NOMO-1 treated with DMSO at 0.1 percent for 48 hours (cell line): ENCODE measurements around the gene ACR.

Experiments used
- DNase-seq: peaks from one replicate; lab custom pipeline; 2025; ENCODE audit not compliant: unreplicated experiment; lab: John Stamatoyannopoulos, UW

The ACR gene

DNA sequence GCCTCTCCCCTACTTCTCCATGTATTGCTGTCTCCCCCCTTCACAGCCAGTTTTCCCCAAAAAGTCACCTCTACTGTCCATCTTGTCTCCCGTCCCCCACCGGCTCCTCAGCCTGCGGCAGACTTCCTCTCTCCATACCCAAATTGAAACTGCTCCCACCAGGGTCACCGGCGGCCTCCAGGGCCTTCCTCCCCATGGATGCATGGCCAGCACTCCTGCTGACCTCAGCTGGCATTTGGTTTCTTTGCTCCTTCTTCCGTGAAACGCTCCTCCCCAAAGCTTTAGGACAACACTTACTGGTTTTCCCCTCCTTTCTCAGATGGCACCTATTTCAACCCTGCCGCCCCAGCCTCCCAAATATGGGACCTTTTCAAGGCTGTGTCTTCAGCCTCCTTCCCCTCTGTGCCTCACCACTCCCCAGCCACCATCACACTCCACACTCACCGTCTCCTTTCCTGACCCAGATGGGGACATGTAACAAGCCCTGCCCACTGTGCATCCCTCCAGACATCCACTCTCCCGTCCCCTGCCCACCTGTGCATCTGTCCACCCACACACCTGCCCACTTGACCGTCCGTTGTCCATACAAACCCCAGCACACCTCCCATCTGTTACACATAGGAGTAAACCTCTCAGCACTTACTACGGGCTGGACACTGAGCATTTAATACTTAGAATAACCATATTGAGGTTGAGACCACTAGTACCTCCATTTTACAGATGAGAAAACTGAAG is 21.5 kb upstream of the ACR start:
- no peak for DNase-seq

DNA sequence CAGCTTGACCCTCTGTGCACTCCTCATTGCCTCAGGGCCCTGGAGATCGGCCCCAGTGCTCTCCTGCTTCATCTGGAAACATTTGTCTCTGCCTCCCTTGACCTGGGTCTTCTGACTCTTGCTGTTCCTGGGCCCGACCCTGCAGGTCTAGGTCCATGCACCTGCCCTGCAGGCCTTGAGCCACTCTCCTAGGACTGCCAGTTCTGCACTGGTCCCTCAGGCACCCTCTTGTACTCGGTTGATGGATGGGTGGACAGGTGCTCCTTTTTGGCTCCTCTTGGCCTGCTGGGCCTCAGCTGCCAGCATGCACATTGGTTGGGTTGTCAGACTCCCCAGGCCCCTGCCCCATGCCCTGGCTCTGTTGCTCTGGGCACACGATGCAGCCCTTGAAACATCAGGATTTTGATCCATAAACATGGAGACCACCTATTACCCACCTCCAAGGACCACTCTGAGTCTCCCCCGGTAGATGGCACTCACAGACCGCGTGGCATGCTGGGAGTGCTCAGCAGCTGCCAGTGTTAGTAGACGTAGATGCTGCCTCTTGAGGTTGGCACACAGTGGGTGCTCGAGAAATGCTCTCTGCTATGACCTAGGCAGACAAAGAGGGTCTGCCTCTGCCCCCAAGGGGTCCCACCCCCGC is 20.2 kb upstream of the ACR start:
- DNase-seq = no peak

DNA sequence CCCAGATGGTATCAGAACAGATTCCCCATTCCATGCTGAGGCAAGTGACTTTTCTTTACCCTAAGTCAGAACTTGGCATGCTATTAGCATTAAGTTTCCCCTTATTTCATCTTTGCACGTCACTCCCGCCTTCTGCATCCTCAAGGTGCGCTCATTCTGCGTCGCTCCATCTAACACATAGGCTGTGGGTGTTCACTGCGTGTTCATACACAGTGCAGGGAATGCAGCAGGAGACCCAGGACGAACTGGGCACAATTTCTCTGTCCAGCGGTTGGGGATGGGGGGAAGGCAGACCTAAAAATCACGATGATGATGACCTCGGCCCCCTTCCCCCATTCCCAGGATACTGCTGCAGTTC is 19.7 kb upstream of the ACR start:
- DNase-seq = no peak

DNA sequence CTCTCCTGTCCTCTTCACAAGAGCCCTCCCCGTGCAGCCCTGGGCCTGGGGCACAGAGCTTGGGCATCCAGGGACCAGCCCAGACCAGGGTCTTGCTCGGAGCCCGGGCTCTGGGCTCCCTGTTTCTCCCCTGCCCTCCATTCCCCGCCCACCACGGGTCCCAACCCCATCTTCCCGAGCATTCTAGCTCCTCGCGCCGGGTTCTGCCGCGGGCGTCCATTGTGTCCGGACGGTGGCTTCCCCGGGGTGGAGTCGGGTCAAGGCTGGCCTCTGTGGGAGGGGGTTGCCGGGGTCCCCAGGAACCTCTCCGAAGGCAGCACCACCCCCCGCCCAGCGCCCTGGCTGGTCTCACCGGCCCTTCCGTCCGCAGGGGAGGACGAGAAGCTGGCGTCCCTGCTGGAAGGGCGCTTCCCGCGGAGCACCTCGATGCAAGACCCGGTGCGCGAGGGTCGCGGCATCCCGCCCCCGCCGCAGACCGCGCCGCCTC is 18.1 kb upstream of the ACR start:
- DNase-seq = no peak

DNA sequence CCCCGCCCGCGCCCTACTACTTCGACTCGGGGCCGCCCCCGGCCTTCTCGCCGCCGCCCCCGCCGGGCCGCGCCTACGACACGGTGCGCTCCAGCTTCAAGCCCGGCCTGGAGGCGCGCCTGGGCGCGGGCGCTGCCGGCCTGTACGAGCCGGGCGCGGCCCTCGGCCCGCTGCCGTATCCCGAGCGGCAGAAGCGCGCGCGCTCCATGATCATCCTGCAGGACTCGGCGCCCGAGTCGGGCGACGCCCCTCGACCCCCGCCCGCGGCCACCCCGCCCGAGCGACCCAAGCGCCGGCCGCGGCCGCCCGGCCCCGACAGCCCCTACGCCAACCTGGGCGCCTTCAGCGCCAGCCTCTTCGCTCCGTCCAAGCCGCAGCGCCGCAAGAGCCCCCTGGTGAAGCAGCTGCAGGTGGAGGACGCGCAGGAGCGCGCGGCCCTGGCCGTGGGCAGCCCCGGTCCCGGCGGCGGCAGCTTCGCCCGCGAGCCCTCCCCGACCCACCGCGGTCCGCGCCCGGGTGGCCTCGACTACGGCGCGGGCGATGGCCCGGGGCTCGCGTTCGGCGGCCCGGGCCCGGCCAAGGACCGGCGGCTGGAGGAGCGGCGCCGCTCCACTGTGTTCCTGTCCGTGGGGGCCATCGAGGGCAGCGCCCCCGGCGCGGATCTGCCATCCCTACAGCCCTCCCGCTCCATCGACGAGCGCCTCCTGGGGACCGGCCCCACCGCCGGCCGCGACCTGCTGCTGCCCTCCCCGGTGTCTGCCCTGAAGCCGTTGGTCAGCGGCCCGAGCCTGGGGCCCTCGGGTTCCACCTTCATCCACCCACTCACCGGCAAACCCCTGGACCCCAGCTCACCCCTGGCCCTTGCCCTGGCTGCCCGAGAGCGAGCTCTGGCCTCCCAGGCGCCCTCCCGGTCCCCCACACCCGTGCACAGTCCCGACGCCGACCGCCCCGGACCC is 17.4 kb upstream of the ACR start:
- no peak for DNase-seq

DNA sequence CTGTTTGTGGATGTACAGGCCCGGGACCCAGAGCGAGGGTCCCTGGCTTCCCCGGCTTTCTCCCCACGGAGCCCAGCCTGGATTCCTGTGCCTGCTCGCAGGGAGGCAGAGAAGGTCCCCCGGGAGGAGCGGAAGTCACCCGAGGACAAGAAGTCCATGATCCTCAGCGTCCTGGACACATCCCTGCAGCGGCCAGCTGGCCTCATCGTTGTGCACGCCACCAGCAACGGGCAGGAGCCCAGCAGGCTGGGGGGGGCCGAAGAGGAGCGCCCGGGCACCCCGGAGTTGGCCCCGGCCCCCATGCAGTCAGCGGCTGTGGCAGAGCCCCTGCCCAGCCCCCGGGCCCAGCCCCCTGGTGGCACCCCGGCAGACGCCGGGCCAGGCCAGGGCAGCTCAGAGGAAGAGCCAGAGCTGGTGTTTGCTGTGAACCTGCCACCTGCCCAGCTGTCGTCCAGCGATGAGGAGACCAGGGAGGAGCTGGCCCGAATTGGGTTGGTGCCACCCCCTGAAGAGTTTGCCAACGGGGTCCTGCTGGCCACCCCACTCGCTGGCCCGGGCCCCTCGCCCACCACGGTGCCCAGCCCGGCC is 16.7 kb upstream of the ACR start:
- DNase-seq = no peak

DNA sequence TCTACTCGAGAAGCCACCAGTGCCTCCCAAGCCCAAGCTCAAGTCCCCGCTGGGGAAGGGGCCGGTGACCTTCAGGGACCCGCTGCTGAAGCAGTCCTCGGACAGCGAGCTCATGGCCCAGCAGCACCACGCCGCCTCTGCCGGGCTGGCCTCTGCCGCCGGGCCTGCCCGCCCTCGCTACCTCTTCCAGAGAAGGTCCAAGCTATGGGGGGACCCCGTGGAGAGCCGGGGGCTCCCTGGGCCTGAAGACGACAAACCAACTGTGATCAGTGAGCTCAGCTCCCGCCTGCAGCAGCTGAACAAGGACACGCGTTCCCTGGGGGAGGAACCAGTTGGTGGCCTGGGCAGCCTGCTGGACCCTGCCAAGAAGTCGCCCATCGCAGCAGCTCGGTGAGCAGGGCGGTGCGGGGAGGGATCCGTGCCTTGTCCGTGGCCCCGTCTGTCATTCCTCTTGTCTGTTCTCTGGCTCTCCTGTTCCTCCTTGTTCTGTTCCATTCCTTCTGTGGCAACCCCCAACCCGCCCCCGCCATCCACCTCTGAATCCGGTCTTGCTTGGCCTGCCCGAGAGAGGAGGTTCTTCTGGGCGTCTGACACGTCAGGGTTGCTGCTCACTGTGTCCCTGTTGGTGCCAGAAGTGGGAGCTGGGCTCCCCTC is 15.8 kb upstream of the ACR start:
- no peak for DNase-seq

DNA sequence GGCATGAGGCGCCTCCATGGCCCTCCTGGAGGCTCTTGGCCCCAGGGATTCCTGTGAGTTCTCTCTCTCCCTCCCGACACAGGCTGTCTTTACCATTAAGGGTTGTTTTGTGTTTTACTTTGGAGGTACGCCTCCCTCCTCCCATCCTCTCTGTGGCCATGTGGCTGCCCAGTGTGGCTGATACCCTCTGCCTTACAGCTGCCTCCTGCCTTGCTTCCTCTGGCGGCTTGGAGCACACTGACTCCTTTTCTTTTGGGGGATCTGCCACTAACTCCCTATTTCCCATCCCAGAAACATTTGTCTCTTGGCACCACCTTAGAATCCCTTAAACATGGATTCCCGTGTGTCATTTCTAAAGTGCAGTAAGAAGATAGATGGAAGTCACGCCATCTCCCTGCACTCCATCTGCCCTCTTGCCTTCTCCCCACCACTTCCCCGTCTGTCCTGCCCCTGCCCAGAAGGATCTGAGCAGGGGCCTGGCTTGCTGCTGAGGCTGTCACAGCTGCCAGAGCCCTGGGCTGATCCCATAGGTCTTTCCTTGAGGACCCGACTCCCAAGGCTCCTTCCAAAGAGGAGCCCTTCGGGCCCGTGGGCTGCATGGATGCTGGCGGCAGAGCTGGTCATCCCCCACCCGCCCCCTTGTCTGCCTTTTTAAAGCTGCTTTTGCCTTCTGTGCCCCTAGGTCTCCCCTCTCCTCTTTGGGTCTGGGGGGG is 15.1 kb upstream of the ACR start:
- DNase-seq = no peak

DNA sequence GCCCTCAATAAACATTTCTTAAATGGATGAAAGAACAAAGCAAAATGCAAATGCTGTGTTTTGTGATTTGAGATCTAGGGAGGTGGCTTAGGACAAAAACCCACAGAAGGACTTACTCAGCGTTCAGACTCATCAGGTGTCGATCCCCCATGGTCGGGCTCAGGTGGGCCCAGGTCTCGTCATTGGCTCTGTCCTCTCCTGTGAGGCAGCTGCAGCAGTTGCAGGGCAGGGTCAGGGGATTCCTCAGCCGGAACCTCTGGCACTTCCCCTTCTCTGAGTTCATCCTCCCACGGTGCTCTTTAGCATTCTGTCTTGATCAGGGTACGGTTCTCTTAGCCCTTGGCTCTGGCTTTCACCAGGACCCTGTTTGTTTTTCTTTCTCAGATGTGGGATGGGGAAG is 14.0 kb upstream of the ACR start:
- no peak for DNase-seq

DNA sequence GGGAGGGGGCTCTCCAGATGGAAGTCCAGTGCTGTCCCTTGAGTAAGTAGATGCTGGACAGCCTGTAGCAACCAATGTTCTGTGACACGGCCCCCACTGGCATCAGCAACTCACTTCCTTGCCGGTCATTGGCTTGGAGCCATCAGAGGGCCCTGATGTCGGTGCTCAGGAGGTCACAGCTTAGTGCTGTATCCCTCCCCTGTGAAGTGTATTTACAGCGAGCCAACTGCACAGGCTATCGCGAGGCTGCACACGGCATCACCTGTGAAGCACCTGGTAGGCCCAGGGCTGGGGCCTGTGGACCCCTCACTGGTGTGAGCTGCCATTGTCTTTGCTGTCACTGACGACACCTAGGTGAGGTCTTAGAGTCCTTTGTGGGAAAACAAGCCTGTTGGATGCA is 13.4 kb upstream of the ACR start:
- no peak for DNase-seq

DNA sequence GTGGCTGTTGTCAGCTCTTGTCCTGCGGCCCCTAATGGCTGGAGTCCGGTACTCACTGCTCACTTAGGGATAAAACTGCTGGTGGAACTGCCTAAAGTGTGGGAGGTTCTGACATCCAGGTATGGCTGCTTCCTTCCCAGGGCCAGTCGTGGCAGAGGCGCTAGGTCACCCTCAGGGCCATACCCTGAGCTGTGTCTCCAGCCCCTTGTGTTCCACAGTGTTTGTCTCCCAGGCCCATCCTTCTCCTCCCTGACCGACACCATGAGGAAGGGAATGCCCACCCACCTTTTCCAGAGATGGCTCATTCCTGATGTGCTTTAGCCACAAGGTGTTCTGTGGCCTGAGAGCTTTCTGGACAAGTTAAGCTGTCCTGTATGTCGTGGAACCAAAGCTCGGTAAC is 12.4 kb upstream of the ACR start:
- DNase-seq = no peak

DNA sequence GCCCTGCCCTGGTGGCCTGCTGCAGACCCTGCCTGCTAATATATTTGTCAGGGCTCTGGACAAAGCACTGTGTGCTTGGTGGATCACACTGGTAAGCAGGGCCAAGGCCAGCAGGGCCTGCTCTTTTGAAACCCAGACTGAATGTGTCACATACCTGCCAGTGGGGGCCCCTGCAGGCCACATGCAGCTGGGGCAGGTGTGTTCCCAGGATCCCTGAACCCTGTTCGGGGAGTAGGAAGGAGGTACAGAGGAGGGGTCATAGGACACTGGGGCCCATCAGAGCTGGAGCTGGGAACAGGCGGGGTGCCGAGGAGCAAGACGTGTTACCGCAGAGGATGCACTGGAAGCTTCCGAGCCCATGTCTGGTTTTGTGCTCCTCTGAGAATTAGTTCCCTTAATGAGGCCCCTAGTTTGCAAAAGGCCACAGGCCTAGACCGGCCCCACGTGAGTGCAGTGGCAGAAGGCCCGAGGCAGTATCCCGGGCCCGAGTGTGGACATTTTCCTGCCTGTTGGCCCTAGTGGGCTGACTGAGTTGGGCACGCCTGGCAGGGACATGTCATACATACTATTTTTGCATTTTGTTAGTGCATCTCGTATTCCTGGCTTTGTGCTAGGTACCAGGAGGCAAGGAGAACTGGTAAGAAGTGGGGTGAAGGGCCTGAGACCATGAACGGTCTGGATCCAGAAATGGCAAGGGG is 11.2 kb upstream of the ACR start:
- DNase-seq = no peak

DNA sequence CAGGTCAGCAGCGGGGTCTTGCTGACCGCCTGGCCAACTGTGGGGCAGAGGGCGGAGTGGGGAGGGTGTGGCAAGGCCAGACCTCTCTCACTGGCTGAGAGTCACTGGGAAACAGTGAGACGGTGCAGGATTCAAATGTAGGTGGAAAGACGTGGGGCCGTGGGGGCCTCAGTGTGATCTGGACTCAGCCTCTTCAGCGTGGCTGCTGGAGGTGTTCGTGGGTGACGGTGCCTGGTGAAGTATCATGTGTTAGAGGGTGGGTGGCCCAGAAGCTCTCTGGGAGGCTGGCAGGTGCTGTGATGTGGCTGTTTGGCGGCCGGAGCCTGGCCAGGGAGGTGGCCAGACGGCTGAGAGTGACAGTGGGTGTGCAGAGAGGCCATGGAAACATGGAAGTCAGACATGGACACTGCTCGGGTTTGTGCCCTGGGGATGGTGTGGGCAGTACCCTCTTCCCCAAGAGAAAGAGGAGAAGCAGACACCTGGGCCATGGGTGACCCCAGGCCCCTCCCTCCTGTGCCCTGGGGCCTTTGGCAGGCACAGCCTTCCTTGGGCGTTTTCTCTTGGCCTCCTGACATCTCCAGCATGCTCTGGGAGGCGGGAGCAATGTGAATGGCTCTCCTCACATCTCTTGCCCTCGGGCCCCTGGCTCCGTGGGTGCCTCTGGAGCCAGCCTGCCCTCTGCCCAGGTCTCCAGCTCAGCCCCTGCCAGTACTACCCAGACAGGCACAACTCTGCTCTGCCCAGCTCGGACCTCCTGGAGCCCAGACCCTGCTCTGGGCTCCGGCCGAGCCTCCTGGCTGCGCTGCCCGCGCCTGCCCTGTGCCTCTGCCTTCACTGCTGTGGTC is 10.1 kb upstream of the ACR start:
- no peak for DNase-seq

DNA sequence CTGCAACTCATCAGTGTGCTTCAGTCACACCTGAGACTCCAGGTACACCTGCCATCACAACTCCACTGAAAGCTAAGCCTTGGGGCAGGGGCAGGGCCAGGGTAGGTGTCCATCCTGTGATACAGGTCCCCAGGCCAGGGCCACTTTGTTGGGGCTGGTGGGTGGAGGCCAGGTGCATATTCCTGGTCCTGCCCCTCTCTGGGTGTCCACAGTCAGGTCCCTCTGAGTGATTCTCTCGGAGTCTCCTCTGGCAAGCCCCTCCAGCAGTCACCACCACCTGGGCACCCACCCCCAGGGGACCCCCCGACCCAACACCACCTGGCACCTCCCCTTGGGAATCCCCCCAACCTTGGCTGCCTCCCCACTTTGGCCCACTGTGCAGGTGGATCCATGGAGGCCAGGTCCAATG is 9.5 kb upstream of the ACR start:
- no peak for DNase-seq

DNA sequence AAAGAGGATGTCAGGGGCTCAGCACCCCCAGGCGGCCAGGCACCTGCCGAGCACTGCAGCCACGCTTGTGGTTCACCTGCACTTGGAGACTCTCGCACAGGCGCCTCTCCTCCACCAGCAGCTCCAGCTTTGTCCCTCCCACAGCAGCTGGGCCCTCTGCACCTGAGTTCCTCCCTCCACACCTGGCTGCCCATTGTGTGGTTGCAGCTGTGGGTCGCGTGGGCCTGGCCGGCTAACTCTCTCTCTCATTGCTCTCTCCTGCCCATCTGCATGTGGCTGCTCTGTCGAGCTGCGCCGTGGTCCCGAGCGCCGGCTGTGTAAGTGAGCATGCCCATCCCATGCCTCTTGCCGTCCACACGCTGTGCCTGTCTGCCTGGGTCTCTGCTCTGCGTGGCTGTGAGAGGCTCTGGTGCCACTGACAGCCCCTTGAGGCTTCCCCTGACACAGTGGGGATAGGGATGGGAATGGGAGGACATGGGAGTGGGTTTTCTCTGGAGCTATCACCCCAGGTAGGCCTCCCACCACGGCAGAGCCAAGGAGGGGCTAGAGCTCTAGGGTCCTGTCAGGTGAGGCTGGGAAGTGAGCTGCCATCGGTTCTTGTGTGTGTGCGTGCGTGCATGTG is 8.5 kb upstream of the ACR start:
- DNase-seq = no peak

DNA sequence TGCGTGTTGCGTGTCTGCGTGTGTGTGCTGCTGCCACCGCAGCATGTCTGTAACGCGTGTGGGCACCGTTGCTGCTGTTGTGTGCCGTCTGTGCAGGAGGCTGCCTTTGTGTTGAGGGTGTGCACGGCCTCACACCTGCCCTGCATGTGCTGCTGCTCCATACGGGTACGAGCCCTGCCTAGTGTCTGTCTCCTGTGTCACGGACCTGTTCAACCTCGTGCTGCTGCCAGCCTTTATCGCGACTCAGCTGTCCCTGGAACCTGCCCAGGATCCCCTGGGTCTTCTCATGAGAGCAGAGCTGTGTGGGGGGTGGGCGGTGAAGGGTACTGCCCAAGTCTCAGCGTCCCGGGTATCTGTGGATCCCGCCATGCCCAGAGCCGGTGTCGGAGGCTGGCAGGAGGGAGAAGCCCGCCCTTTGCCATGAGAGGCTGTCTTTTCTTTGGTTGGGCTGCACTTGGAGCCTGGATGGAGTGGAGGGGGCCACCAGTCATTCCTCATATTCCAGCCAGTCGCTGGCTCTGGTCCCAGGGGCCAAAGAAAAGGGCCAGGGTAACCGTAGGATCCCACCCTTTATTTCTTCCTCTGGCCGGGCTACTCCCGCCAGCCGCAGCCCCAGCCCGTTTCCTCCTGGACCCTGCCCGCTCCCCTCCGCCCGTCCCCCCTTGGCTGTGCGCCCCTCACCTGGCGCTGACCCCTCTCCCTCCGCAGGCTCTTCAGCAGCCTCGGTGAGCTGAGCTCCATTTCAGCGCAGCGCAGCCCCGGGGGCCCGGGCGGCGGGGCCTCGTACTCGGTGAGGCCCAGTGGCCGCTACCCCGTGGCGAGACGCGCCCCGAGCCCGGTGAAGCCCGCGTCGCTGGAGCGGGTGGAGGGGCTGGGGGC is 7.8 kb upstream of the ACR start:
- no peak for DNase-seq

DNA sequence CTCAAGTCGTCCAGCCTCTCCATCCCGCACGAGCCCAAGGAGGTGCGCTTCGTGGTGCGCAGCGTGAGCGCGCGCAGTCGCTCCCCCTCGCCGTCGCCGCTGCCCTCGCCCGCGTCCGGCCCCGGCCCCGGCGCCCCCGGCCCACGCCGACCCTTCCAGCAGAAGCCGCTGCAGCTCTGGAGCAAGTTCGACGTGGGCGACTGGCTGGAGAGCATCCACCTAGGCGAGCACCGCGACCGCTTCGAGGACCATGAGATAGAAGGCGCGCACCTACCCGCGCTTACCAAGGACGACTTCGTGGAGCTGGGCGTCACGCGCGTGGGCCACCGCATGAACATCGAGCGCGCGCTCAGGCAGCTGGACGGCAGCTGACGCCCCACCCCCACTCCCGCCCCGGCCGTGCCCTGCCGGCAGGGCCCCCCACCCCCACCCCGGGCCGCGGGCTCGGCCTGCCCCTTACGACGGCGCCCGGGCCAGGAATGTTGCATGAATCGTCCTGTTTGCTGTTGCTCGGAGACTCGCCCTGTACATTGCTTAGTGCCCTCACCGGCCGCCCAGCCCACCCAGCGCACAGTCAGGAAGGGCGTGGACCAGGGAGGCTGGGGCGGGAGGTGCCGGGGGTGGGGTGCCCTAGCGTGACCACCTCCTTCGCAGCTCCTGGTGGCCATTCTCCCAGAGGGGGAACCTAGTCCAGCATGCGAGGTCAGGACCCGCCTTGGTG is 6.9 kb upstream of the ACR start:
- no peak for DNase-seq
